OCI-LY3 (cell line): ENCODE measurements around the gene LINS1.

Experiments used
- H2AFZ ChIP-seq: fragments of 200-600, 300-600 bp; shearing (Covaris generic); 2 replicates; pipeline ENCODE4 v1.6.0; 2014; ENCODE audit warnings: antibody characterized with exemption, low read depth, low read length
- H3K27ac ChIP-seq: fragments of 200-600, 300-600 bp; sonication (generic); 2 replicates; pipeline ENCODE4 v1.5.1; 2014; ENCODE audit warnings: mild to moderate bottlenecking, low read length, moderate library complexity, mixed read lengths
- H3K27me3 ChIP-seq: fragments of 200-600, 300-600 bp; sonication (generic); 2 replicates; pipeline ENCODE4 v1.6.1; 2014; ENCODE audit warnings: low read depth, low read length, mixed read lengths
- H3K36me3 ChIP-seq: fragments of 200-600, 300-600 bp; sonication (generic); replicated peaks from 2 replicates; pipeline ENCODE3; 2014; ENCODE audit warnings: low read depth, low read length, mixed read lengths
- H3K4me1 ChIP-seq: fragments of 300-600, 200-600 bp; sonication (generic); 2 replicates; pipeline ENCODE4 v1.6.1; 2014; ENCODE audit warnings: low read length, mixed read lengths
- H3K4me2 ChIP-seq: fragments of 200-600, 300-600 bp; sonication (generic); 2 replicates; pipeline ENCODE4 v1.6.1; 2014; ENCODE audit warnings: low read length, mixed read lengths
- H3K4me3 ChIP-seq: fragments of 300-600, 200-600 bp; sonication (generic); 2 replicates; pipeline ENCODE4 v1.5.1; 2014; ENCODE audit warnings: antibody characterized with exemption, mild to moderate bottlenecking, low read length, moderate library complexity
- H3K79me2 ChIP-seq: fragments of 300-600, 200-600 bp; shearing (Covaris generic); 2 replicates; pipeline ENCODE4 v1.6.1; 2014; ENCODE audit warnings: mild to moderate bottlenecking, low read length, mixed read lengths
- H3K9ac ChIP-seq: fragments of 300-600, 200-600 bp; shearing (Covaris generic); 2 replicates; pipeline ENCODE4 v1.6.0; 2014; ENCODE audit warnings: mild to moderate bottlenecking, low read length, moderate library complexity
- H3K9me3 ChIP-seq: fragments of 200-600, 300-600 bp; shearing (Covaris generic); 2 replicates; pipeline ENCODE4 v1.6.1; 2014; ENCODE audit warnings: low read length, mixed read lengths; ENCODE audit not compliant: insufficient read depth
- H4K20me1 ChIP-seq: fragments of 200-600, 300-600 bp; sonication (generic); 2 replicates; pipeline ENCODE4 v1.6.1; 2016; ENCODE audit warnings: low read length, mixed read lengths; ENCODE audit not compliant: insufficient read depth
- CTCF ChIP-seq: fragments of 200-600, 300-600 bp; sonication (generic); IDR thresholded peaks from 2 replicates; pipeline ENCODE4 v1.5.1; 2014; ENCODE audit warnings: antibody characterized with exemption, low read length, low read depth
- EZH2phosphoT487 ChIP-seq: fragments of 200-600 bp; shearing (Covaris generic); IDR thresholded peaks from 2 replicates; pipeline ENCODE4 v1.6.1; 2018; ENCODE audit warnings: antibody characterized with exemption, mixed run types, low read depth

The LINS1 gene

GRCh38 chr15:100558771-100559254 is 43.2 kb downstream of the LINS1 start:
- Histone ChIP-seq H4K20me1 (no peaks in the 10 kb centered on the region), H3K36me3 (no peaks in the 10 kb centered on the region), H3K4me3 (no peak overlapping the region), H3K4me1 (no peaks in the 10 kb centered on the region), H3K4me2 (no peak overlapping the region), H3K9me3 (no peaks in the 10 kb centered on the region), H3K79me2 (no peaks in the 10 kb centered on the region), H2AFZ (no peak overlapping the region), H3K9ac (no peak overlapping the region), H3K27ac (no peak overlapping the region), H3K27me3 (no peaks in the 10 kb centered on the region)
- no peak for TF ChIP-seq CTCF
- TF ChIP-seq EZH2phosphoT487 = no peak

- no peaks in the 10 kb centered on the region for H3K36me3 ChIP-seq
Observed at GRCh38 chr15:100553468-100553867, 48.5 kb downstream of the LINS1 start.

GRCh38 chr15:100547961-100548360 is 54.0 kb downstream of the LINS1 start:
- no peak overlapping the region for H2AFZ ChIP-seq
- H3K4me2 ChIP-seq = no peak overlapping the region

More at GRCh38 chr15:100553468-100553867, 48.5 kb downstream of the LINS1 start:
- H3K9ac ChIP-seq = no peak overlapping the region
- no peak overlapping the region for H3K27ac ChIP-seq
- no peaks in the 10 kb centered on the region for H3K27me3 ChIP-seq
- H2AFZ ChIP-seq = no peak overlapping the region
- H3K4me1 ChIP-seq = no peaks in the 10 kb centered on the region
- TF ChIP-seq CTCF (no peak), EZH2phosphoT487 (no peak)
- H3K4me3 ChIP-seq = no peak overlapping the region
- no peak overlapping the region for H3K4me2 ChIP-seq
- no peaks in the 10 kb centered on the region for H3K79me2 ChIP-seq
- H4K20me1 ChIP-seq = no peaks in the 10 kb centered on the region
- H3K9me3 ChIP-seq = no peaks in the 10 kb centered on the region

GRCh38 chr15:100544946-100545345 is 57.0 kb downstream of the LINS1 start:
- Histone ChIP-seq H3K27ac (no peak overlapping the region), H3K9ac (no peak overlapping the region), H3K9me3 (no peaks in the 10 kb centered on the region), H3K27me3 (no peaks in the 10 kb centered on the region), H3K4me3 (no peak overlapping the region), H3K4me2 (no peak overlapping the region), H2AFZ (no peak overlapping the region), H3K4me1 (no peaks in the 10 kb centered on the region), H3K79me2 (no peaks in the 10 kb centered on the region), H4K20me1 (no peaks in the 10 kb centered on the region), H3K36me3 (no peaks in the 10 kb centered on the region)
- TF ChIP-seq EZH2phosphoT487 = no peak
- no peak for TF ChIP-seq CTCF

More at GRCh38 chr15:100547961-100548360, 54.0 kb downstream of the LINS1 start:
- TF ChIP-seq EZH2phosphoT487 = no peak
- no peak for TF ChIP-seq CTCF
- H3K9me3 ChIP-seq = no peaks in the 10 kb centered on the region
- no peak overlapping the region for H3K27ac ChIP-seq
- H3K79me2 ChIP-seq = no peaks in the 10 kb centered on the region
- H3K4me3 ChIP-seq = no peak overlapping the region
- H3K27me3 ChIP-seq = no peaks in the 10 kb centered on the region
- no peaks in the 10 kb centered on the region for H4K20me1 ChIP-seq
- no peak overlapping the region for H3K9ac ChIP-seq
- H3K4me1 ChIP-seq = no peaks in the 10 kb centered on the region
- no peaks in the 10 kb centered on the region for H3K36me3 ChIP-seq
